Measurements from ENCODE around the gene KLHL40.

Gene KLHL40

DNA sequence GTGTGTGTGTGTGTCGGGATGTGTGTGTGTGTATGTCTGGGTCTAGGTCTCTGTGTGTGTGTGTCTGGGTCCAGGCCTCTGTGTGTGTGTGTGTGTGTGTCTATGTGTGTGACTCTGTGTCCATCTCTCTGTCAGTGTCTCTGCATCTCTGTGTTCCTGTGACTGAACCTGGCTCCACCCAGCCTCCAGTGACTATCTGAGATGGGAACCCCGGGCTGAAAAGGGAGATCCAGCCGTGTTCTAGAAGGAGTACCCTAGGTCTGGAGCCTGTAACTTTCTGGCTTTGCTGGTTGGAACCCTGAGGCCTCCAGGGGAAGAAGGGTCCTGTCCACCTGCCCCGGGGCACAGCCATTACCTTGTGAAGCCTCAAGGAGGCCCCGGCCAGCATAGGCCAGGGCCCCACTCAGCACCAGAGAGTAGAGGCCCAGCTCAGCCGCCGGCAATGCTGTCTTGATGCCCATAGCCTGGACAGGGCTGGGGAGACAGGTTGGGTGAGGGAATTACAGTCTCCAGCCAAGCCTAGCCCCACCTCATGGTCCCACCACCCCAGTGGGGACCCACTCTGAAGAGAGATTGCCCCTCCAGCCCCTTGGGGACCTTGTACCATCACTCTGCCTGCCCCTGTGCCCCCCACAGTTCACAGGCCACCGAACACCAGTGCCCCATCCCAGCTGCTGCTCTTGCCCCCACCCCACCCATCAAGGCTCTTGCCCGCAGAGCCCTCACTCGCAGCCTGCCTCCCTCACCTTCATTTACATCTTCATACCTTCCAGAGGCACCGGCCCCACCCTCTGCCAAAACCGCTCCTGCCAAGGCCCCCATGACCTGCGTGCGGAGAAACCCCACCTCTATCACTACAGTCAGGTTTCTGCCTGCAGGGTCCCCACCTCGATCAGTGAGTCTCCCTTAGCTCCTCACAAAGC, 15.3 kb downstream of the KLHL40 start:
- TF ChIP-seq JUND (IDR thresholded peaks at IDR 0.05; ENCODE audit: low read depth): no peak
- no peak for DNase-seq (ENCODE audit: low read depth in 1 of 2, low spot score in 1 of 2)
- in situ Hi-C loops (cut with HindIII; ENCODE audit: low pct_unique_long_range_greater_than_20kb, low sequenced_read_pairs): no loop called here

DNA sequence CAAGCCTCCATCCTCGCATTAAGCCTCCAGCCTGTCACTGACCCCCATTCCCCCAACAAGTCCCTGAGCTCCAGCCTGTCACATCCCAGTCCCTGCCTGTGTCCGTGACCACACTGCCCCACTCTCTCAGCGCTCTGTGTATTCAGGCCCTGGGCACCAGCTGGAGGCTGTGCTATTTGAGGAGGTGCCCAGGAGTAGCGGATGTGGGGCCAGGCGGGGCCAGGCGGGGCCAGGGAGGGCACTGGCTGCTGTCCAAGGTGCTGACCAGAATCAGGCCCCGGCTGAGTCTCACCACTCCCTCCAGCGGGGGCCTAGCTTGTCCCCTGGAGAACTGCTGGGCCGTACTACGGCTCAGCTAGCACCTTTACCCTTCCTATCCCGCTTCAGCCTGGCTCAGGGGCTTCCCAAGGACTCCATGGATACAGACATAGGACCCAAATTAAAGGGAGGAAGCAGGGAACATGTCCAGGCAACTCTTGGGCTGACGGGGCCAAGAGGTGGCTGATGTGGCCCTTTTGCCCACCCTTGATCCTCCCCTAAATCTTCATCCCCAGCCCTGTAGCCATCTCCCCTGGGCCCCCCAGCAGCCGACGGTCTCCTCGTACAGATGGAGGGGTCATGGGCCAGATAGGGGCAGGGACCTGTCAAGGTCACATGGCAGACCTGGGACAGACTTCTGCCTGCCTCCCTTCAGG, 16.2 kb downstream of the KLHL40 start:
- in situ Hi-C loops (cut with HindIII; ENCODE audit: low pct_unique_long_range_greater_than_20kb, low sequenced_read_pairs): no loop called here
- no peak for TF ChIP-seq JUND (IDR thresholded peaks at IDR 0.05; ENCODE audit: low read depth)
- peak; percentile 67 to 87 for DNase-seq (ENCODE audit: low read depth in 1 of 2, low spot score in 1 of 2)

- DNase-seq (ENCODE audit: low read depth in 1 of 2, low spot score in 1 of 2): no peak
- in situ Hi-C loops (cut with HindIII; ENCODE audit: low pct_unique_long_range_greater_than_20kb, low sequenced_read_pairs): no loop called here
- TF ChIP-seq JUND (IDR thresholded peaks at IDR 0.05; ENCODE audit: low read depth): no peak
Observed at GRCh38 chr3:42702066-42702951, 17.0 kb downstream of the KLHL40 start, which contains the start of gene HHATL. HHATL (minus strand) TSS chr3:42702798; CDS start chr3:42700826, 1,972 bp downstream.

DNA sequence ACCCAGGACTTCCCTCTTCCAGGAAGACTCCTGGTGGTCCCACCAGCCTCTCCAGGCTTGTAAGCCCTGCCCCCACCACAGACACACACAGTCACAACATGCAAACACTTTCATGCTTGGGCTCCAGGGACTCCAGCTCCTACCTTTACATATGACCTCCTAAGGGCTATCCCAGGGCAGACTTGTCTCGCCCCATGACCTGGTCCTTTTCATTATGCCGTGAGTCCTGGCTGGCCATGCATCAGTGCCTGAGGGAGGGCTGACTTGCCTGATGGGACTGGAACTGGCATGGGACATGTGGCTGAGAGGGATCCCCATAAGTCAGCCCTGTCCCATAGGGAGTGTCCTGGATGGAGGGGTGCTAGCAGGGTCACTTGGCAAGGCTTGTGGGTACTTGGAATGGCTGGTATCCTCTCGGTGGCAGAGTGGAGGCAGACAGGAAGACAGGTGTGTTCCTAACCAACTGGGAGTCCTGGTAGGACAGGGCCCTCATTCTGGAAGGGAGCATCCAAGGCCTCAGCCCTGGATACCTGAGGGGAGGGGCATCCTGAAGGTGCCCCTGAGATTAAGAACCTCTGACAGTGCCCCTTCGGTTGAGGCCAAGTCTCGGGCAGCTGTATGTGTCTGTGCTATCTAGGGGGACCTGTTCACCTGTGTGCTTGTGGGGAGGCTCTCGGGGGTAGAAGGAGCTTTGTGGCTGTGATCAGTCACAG, 17.8 kb downstream of the KLHL40 start:
- no peak for DNase-seq (ENCODE audit: low read depth in 1 of 2, low spot score in 1 of 2)
- in situ Hi-C loops (cut with HindIII; ENCODE audit: low pct_unique_long_range_greater_than_20kb, low sequenced_read_pairs): no loop called here
- TF ChIP-seq JUND (IDR thresholded peaks at IDR 0.05; ENCODE audit: low read depth): no peak

GRCh38 chr3:42703695-42704025, 18.3 kb downstream of the KLHL40 start:
- no peak for TF ChIP-seq JUND (IDR thresholded peaks at IDR 0.05; ENCODE audit: low read depth)
- in situ Hi-C loops (cut with HindIII; ENCODE audit: low pct_unique_long_range_greater_than_20kb, low sequenced_read_pairs): no loop called here
- DNase-seq (ENCODE audit: low read depth in 1 of 2, low spot score in 1 of 2): no peak

GRCh38 chr3:42704136-42704841, 19.0 kb downstream of the KLHL40 start:
- in situ Hi-C loops (cut with HindIII; ENCODE audit: low pct_unique_long_range_greater_than_20kb, low sequenced_read_pairs): no loop called here
- DNase-seq (ENCODE audit: low read depth in 1 of 2, low spot score in 1 of 2): no peak
- TF ChIP-seq JUND (IDR thresholded peaks at IDR 0.05; ENCODE audit: low read depth): no peak

DNA sequence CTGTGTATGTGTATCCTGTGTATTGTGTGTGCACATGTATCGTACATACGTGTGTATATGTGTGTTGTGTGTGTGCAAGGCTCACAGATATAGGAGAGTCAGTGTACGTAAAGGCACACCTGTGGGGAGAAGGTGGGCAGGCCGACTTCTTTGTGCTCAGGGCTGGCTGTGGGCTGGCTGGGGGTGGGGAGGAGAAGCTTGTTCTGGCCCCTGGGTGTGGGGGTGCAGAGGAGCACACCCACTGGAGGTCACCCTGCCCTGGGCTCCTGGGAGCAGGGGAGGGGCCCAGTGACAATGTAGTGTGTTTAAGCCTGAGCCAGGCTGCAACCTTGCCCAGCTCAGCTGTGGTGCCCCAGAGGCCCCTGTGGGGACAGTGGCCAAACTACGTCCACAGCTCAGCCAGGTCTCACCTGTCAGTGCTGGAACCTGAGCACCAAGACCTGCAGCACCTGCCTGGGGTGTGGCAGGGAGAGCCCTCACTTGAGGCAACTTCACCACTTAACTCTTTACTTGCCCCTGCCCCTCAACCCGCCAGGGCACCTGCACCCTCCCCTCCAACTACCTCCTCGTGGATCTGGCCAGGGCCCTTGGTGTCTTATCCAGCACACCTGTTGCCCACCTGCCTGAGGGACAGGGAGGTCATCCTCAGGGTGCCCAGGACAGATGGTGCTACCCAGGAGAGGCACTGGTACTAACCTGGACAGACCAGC, 19.9 kb downstream of the KLHL40 start:
- no peak for DNase-seq (ENCODE audit: low read depth in 1 of 2, low spot score in 1 of 2)
- in situ Hi-C loops (cut with HindIII; ENCODE audit: low pct_unique_long_range_greater_than_20kb, low sequenced_read_pairs): no loop called here
- TF ChIP-seq JUND (IDR thresholded peaks at IDR 0.05; ENCODE audit: low read depth): no peak

GRCh38 chr3:42705962-42706585, 20.7 kb downstream of the KLHL40 start:
- in situ Hi-C loops (cut with HindIII; ENCODE audit: low pct_unique_long_range_greater_than_20kb, low sequenced_read_pairs): no loop called here
- DNase-seq (ENCODE audit: low read depth in 1 of 2, low spot score in 1 of 2): no peak
- TF ChIP-seq JUND (IDR thresholded peaks at IDR 0.05; ENCODE audit: low read depth): no peak

GRCh38 chr3:42706721-42707619, 21.6 kb downstream of the KLHL40 start:
- DNase-seq (ENCODE audit: low read depth in 1 of 2, low spot score in 1 of 2): no peak

More at GRCh38 chr3:42706721-42707619, 21.6 kb downstream of the KLHL40 start:
- TF ChIP-seq JUND (IDR thresholded peaks at IDR 0.05; ENCODE audit: low read depth): no peak
- in situ Hi-C loops (cut with HindIII; ENCODE audit: low pct_unique_long_range_greater_than_20kb, low sequenced_read_pairs): no loop called here
